H9 (cell line): ENCODE data around the gene C19orf44. TPM values are rescaled to one million over a fixed set of nuclear protein-coding genes. Genes with fewer than 3 reads are reported as not detected.
A peak's percentile ranks its signal among the peaks of the same experiment; 100 is the strongest.

Experiments used
- DNase-seq: peaks from one replicate; pipeline ENCODE4 v3.0.0-alpha.2; 2017
- H2AFZ ChIP-seq: one replicate; pipeline ENCODE4 v1.6.1; 2013; ENCODE audit warnings: mild to moderate bottlenecking, low read length, control low read depth, moderate library complexity
- H2AK5ac ChIP-seq: 2 replicates; pipeline ENCODE4 v1.6.1; 2013; ENCODE audit warnings: low read length, control low read depth, mixed read lengths; ENCODE audit not compliant: insufficient read length
- H2BK120ac ChIP-seq: one replicate; pipeline ENCODE4 v1.6.1; 2013; ENCODE audit warnings: low read depth, mild to moderate bottlenecking, low read length, control low read depth, inconsistent platforms; ENCODE audit not compliant: poor library complexity, severe bottlenecking
- H2BK12ac ChIP-seq: 2 replicates; pipeline ENCODE4 v1.6.1; 2013; ENCODE audit warnings: low read length, control low read depth, mixed read lengths, low read depth; ENCODE audit not compliant: insufficient read length
- H2BK15ac ChIP-seq: 2 replicates; pipeline ENCODE4 v1.6.1; 2013; ENCODE audit warnings: low read depth, low read length, control low read depth
- H2BK20ac ChIP-seq: one replicate; pipeline ENCODE4 v1.6.1; 2013; ENCODE audit warnings: low read depth, mild to moderate bottlenecking, low read length, control low read depth, inconsistent platforms; ENCODE audit not compliant: poor library complexity, severe bottlenecking
- H2BK5ac ChIP-seq: 2 replicates; pipeline ENCODE4 v1.6.1; 2013; ENCODE audit warnings: low read length, control low read depth, mixed read lengths; ENCODE audit not compliant: insufficient read length
- H3K14ac ChIP-seq: 2 replicates; pipeline ENCODE4 v1.6.1; 2013; ENCODE audit warnings: low read length, control low read depth; ENCODE audit not compliant: insufficient read depth
- H3K18ac ChIP-seq: 2 replicates; pipeline ENCODE4 v1.6.1; 2013; ENCODE audit warnings: low read depth, mild to moderate bottlenecking, mixed read lengths, low read length, control low read depth; ENCODE audit not compliant: insufficient read length
- H3K23ac ChIP-seq: 2 replicates; pipeline ENCODE4 v1.6.1; 2013; ENCODE audit warnings: low read length, control low read depth, mixed read lengths, low read depth; ENCODE audit not compliant: insufficient read length
- H3K23me2 ChIP-seq: 2 replicates; pipeline ENCODE4 v1.6.1; 2013; ENCODE audit warnings: low read depth, mild to moderate bottlenecking, mixed read lengths, low read length, control low read depth; ENCODE audit not compliant: insufficient read length, poor library complexity, severe bottlenecking
- H3K27ac ChIP-seq: 2 replicates; pipeline ENCODE4 v1.5.1; 2013; ENCODE audit warnings: low read length, control low read depth, mixed read lengths, low read depth; ENCODE audit not compliant: insufficient read length
- H3K27me3 ChIP-seq: 2 replicates; pipeline ENCODE4 v1.6.1; 2013; ENCODE audit warnings: low read length, control low read depth, inconsistent platforms; ENCODE audit not compliant: insufficient read depth
- H3K4ac ChIP-seq: 2 replicates; pipeline ENCODE4 v1.6.1; 2013; ENCODE audit warnings: low read depth, mild to moderate bottlenecking, control low read depth, inconsistent platforms, low read length, moderate library complexity
- H3K4me1 ChIP-seq: 2 replicates; pipeline ENCODE4 v1.6.1; 2013; ENCODE audit warnings: low read length, control low read depth, inconsistent platforms; ENCODE audit not compliant: insufficient read depth
- H3K4me2 ChIP-seq: 2 replicates; pipeline ENCODE4 v1.6.1; 2013; ENCODE audit warnings: low read length, control low read depth, mixed read lengths; ENCODE audit not compliant: insufficient read length, insufficient read depth
- H3K56ac ChIP-seq: 2 replicates; pipeline ENCODE4 v1.6.1; 2013; ENCODE audit warnings: low read depth, mild to moderate bottlenecking, mixed read lengths, low read length, control low read depth; ENCODE audit not compliant: insufficient read length
- H3K79me1 ChIP-seq: 2 replicates; pipeline ENCODE4 v1.6.1; 2013; ENCODE audit warnings: low read depth, mild to moderate bottlenecking, moderate library complexity, low read length, control low read depth, inconsistent platforms; ENCODE audit not compliant: insufficient read depth, poor library complexity, severe bottlenecking
- H3K79me2 ChIP-seq: 2 replicates; pipeline ENCODE4 v1.6.1; 2013; ENCODE audit warnings: low read length, control low read depth, inconsistent platforms; ENCODE audit not compliant: insufficient read depth
- H3K9ac ChIP-seq: 2 replicates; pipeline ENCODE4 v1.6.1; 2013; ENCODE audit warnings: low read length, control low read depth, mixed read lengths; ENCODE audit not compliant: insufficient read length; ENCODE audit errors: extremely low read depth
- H3K9me3 ChIP-seq: one replicate; pipeline ENCODE4 v1.6.1; 2013; ENCODE audit warnings: low read depth, low read length, inconsistent platforms; ENCODE audit not compliant: control insufficient read depth
- H3T11ph ChIP-seq: one replicate; pipeline ENCODE4 v1.6.1; 2013; ENCODE audit warnings: mild to moderate bottlenecking, low read length, control low read depth, inconsistent platforms
- H4K20me1 ChIP-seq: one replicate; pipeline ENCODE4 v1.6.1; 2013; ENCODE audit not compliant: control insufficient read depth, insufficient read length, insufficient read depth
- H4K5ac ChIP-seq: 2 replicates; pipeline ENCODE4 v1.6.1; 2013; ENCODE audit warnings: low read depth, mild to moderate bottlenecking, mixed read lengths, low read length, control low read depth; ENCODE audit not compliant: insufficient read length
- H4K8ac ChIP-seq: replicated peaks from 2 replicates; pipeline ENCODE4 v1.6.1; 2013; ENCODE audit warnings: low read length, control low read depth, mixed read lengths, low read depth; ENCODE audit not compliant: insufficient read length
- H4K91ac ChIP-seq: 2 replicates; pipeline ENCODE4 v1.6.1; 2013; ENCODE audit warnings: low read depth, mild to moderate bottlenecking, moderate library complexity, mixed read lengths, low read length, control low read depth; ENCODE audit not compliant: insufficient read length
- H3K27ac Mint-ChIP-seq, 3 experiments: 2 replicates in 2 of 3; 3 replicates in 1 of 3; pipeline ENCODE4 v1.8.0; 2020 to 2021; ENCODE audit warnings: mixed read lengths in 3 of 3, mild to moderate bottlenecking in 1 of 3, moderate library complexity in 1 of 3
- H3K27me3 Mint-ChIP-seq: 2 replicates; pipeline ENCODE4 v1.8.0; 2021; ENCODE audit warnings: low read depth, mild to moderate bottlenecking, moderate library complexity, mixed read lengths
- H3K36me3 Mint-ChIP-seq, 3 experiments: 2 replicates in 2 of 3; 3 replicates in 1 of 3; pipeline ENCODE4 v1.8.0; 2020 to 2021; ENCODE audit warnings: low read depth in 3 of 3, mixed read lengths in 3 of 3; ENCODE audit not compliant: insufficient read depth in 1 of 3
- H3K4me1 Mint-ChIP-seq, 2 experiments: 2 replicates each; pipeline ENCODE4 v1.8.0; 2020; ENCODE audit warnings: mixed read lengths in 2 of 2
- H3K4me3 Mint-ChIP-seq, 2 experiments: 2 replicates in 1 of 2; 3 replicates in 1 of 2; pipeline ENCODE4 v1.8.0; 2020 to 2021; ENCODE audit warnings: mild to moderate bottlenecking in 2 of 2, mixed read lengths in 2 of 2, moderate library complexity in 1 of 2
- H3K9me3 Mint-ChIP-seq, 2 experiments: 2 replicates in 1 of 2; 3 replicates in 1 of 2; pipeline ENCODE4 v1.8.0; 2020; ENCODE audit warnings: mild to moderate bottlenecking in 2 of 2, mixed read lengths in 2 of 2, moderate library complexity in 1 of 2
- whole genome bisulfite sequencing: extraction: QIAGEN DNeasy Blood & Tissue Kit; methylation state at CpG from one replicate; pipeline ENCODE4 v1.1.7; 2013; ENCODE audit warnings: missing lambda C conversion rate, low lambda C conversion rate, mixed read lengths; ENCODE audit not compliant: insufficient read length; ENCODE audit errors: extremely low coverage; 5-methylcytosine and 5-hydroxymethylcytosine counted together
- total RNA-seq: library from RNA; stranded (reverse); gene quantifications from 2 replicates; pipeline ENCODE4 v1.2.1, GENCODE V29; 2021
- TF ChIP-seq, protein P1 (sequence below): fragments of 200-600 bp; sonication (generic); conservative IDR thresholded peaks from 3 replicates; pipeline ENCODE4 v1.8.0; 2021; ENCODE audit warnings: antibody characterized with exemption, mild to moderate bottlenecking

Gene C19orf44
- total RNA-seq, 1 experiment from 2014 or later: 6.4 TPM

DNA sequence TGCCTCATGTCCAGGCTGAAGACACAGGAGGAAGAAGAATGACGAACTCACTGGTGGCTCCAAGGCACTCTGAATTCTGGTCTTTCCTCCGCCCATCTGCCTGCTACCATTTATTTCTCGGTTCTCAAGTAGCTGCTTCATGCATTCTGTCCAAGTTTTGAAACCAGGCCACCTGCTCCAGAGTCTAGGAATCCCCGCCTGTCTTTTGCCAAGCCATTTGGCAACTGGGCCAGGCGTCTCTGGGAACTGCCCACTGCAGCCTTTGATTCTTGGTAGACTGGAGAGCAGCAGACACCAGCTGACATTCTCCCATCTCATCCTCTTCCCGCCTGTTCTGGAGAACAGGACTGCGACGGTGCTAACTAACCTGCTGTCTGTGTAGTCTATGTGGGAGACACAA, 65.2 kb downstream of the C19orf44 start:
- Mint-ChIP-seq H3K36me3 (peaks cover 16 to 75% (median 60%) of the 10 kb centered on the region in 3 experiments; a peak in 6 of 7 replicates), H3K27me3 (no peaks in the 10 kb centered on the region), H3K27ac (peak overlapping the region in 1 of 3 experiments; percentile 64; a peak in 1 of 7 replicates), H3K9me3 (no peaks in the 10 kb centered on the region), H3K4me3 (no peak overlapping the region), H3K4me1 (no peaks in the 10 kb centered on the region)
- Histone ChIP-seq H3K27ac (no peak overlapping the region), H2BK5ac (no peak overlapping the region), H4K5ac (no peak overlapping the region), H3K23me2 (no peaks in the 10 kb centered on the region), H3K18ac (no peak overlapping the region), H3K56ac (no peak overlapping the region), H4K8ac (no peak overlapping the region), H3K4me2 (no peak overlapping the region), H3K9me3 (no peaks in the 10 kb centered on the region), H2BK20ac (no peak overlapping the region), H3K9ac (no peak overlapping the region), H3K23ac (no peak overlapping the region), H2AK5ac (no peak overlapping the region), H3K27me3 (no peaks in the 10 kb centered on the region), H2BK12ac (no peak overlapping the region), H3K14ac (no peak overlapping the region), H4K20me1 (no peaks in the 10 kb centered on the region), H3K4ac (no peak overlapping the region), H3K79me2 (no peaks in the 10 kb centered on the region), H2AFZ (no peak overlapping the region), H3T11ph (no peak overlapping the region), H3K4me1 (no peaks in the 10 kb centered on the region), H4K91ac (no peak overlapping the region), H2BK120ac (no peak overlapping the region), H3K79me1 (no peaks in the 10 kb centered on the region), H2BK15ac (no peak overlapping the region)
- TF ChIP-seq, protein P1, sequence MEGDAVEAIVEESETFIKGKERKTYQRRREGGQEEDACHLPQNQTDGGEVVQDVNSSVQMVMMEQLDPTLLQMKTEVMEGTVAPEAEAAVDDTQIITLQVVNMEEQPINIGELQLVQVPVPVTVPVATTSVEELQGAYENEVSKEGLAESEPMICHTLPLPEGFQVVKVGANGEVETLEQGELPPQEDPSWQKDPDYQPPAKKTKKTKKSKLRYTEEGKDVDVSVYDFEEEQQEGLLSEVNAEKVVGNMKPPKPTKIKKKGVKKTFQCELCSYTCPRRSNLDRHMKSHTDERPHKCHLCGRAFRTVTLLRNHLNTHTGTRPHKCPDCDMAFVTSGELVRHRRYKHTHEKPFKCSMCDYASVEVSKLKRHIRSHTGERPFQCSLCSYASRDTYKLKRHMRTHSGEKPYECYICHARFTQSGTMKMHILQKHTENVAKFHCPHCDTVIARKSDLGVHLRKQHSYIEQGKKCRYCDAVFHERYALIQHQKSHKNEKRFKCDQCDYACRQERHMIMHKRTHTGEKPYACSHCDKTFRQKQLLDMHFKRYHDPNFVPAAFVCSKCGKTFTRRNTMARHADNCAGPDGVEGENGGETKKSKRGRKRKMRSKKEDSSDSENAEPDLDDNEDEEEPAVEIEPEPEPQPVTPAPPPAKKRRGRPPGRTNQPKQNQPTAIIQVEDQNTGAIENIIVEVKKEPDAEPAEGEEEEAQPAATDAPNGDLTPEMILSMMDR: no peak
- WGBS: no CpG with 5 or more reads among the region's 8 CpGs
- DNase-seq: no peak
